RWPE1 (cell line): ENCODE results near the gene LRRC26.

ENCODE experiments used
- CTCF ChIA-PET: fragments of 350-600 bp; sonication (Branson Sonifier 250); formaldehyde crosslinking; extraction: SDS; loops from one replicate; lab custom pipeline; 2021; lab: Yijun Ruan, JAX
- POLR2A ChIA-PET: fragments of 400-600 bp; formaldehyde crosslinking; extraction: SDS; loops from one replicate; lab custom pipeline; 2020; ENCODE audit warnings: antibody characterized with exemption; ENCODE audit not compliant: low non-redundant PET; lab: Yijun Ruan, JAX
- DNase-seq: peaks from one replicate; pipeline ENCODE4 v3.0.0; 2012; ENCODE audit warnings: low spot score
- H3K27ac ChIP-seq: fragments of 450-650 bp; 2 replicates; pipeline ENCODE4 v1.5.1; 2017
- CTCF ChIP-seq: fragments of 450-650 bp; conservative IDR thresholded peaks from 2 replicates; pipeline ENCODE4 v1.5.1; 2017; ENCODE audit warnings: low read depth, mild to moderate bottlenecking

Gene LRRC26

GRCh38 chr9:137166380-137167229 lies 3.2 kb downstream of the LRRC26 start:
- TF ChIP-seq CTCF = no peak
- no peak overlapping the region for H3K27ac ChIP-seq
- POLR2A ChIA-PET = interaction anchor here (0.8 kb wide), 1 partner anchor 23 kb away, joined by 6 read pairs; no protein-coding TSS in a partner anchor
- CTCF ChIA-PET = interaction anchor here (0.6 to 1.6 kb wide), 6 partner anchors 10 to 136 kb away, joined by 3 to 6 read pairs (median 4); partner anchors contain the start of gene RNF224
- DNase-seq = no peak

- ChIA-PET CTCF (interaction anchor here (0.6 to 1.6 kb wide), 7 partner anchors 62 to 940 kb away, joined by 3 to 4 read pairs (median 3); partner anchors contain the start of gene RNF224), POLR2A (no interaction called here)
- DNase-seq = no peak
- H3K27ac ChIP-seq = no peak overlapping the region
- TF ChIP-seq CTCF = no peak
Observed at GRCh38 chr9:137165250-137165836, 4.5 kb downstream of the LRRC26 start.

- no peak for DNase-seq
- ChIA-PET POLR2A (no interaction called here), CTCF (interaction anchor here (0.6 to 1.6 kb wide), 3 partner anchors 63 to 111 kb away, joined by 3 to 4 read pairs (median 3); partner anchors contain the start of gene RNF224)
- H3K27ac ChIP-seq = no peak overlapping the region
- no peak for TF ChIP-seq CTCF
Observed at GRCh38 chr9:137164370-137165249, 5.2 kb downstream of the LRRC26 start.

- CTCF ChIA-PET = interaction anchor here (1.9 kb wide), 1 partner anchor 13 kb away, joined by 7 read pairs; no protein-coding TSS in a partner anchor
- no peak for TF ChIP-seq CTCF
- POLR2A ChIA-PET = interaction anchor here (1.2 kb wide), 1 partner anchor 63 kb away, joined by 4 read pairs; the partner anchor contains the start of gene RNF224
- H3K27ac ChIP-seq = no peak overlapping the region
- no peak for DNase-seq
Observed at GRCh38 chr9:137163805-137164204, 6.0 kb downstream of the LRRC26 start.

GRCh38 chr9:137163365-137163715 lies 6.5 kb downstream of the LRRC26 start:
- no peak overlapping the region for H3K27ac ChIP-seq
- DNase-seq = no peak
- POLR2A ChIA-PET = interaction anchor here (0.5 to 1.8 kb wide), 4 partner anchors 26 to 64 kb away, joined by 4 to 7 read pairs (median 4); partner anchors contain the start of genes CYSRT1, RNF224 and SSNA1
- CTCF ChIA-PET = interaction anchor here (0.5 to 3.0 kb wide), 7 partner anchors 13 to 282 kb away, joined by 3 to 13 read pairs (median 4); partner anchors contain the start of gene RNF224
- no peak for TF ChIP-seq CTCF
